PC-3 (cell line): ENCODE measurements around the gene PPFIBP2. TPM values are rescaled to one million over a fixed set of nuclear protein-coding genes. Genes with fewer than 3 reads are reported as not detected.

ENCODE experiments used
- ATAC-seq: fragments of 200-7000 bp; cut with Tn5 transposase; 2 replicates; pipeline ENCODE4 v1.9.1; 2020; ENCODE audit warnings: mild to moderate bottlenecking, moderate library complexity
- BruUV-seq: library from RNA; stranded (reverse); fragments of 400-500 nt; replicated peaks from 2 replicates; lab custom pipeline; 2021; lab: Mats Ljungman, UMichigan
- CTCF ChIA-PET: fragments of 300-600 bp; sonication (Branson Sonifier 250); formaldehyde crosslinking; loops from one replicate; lab custom pipeline; 2022; ENCODE audit warnings: antibody characterized with exemption; lab: Charles Lee
- POLR2A ChIA-PET: fragments of 300-600 bp; sonication (Branson Sonifier 250); formaldehyde crosslinking; loops from one replicate; lab custom pipeline; 2022; ENCODE audit warnings: antibody characterized with exemption; ENCODE audit not compliant: unreplicated experiment; lab: Charles Lee
- DNase-seq: peaks from one replicate; pipeline ENCODE4 v3.0.0-alpha.2; 2015
- H2AFZ ChIP-seq: fragments of 300-600 bp; sonication (generic); 2 replicates; pipeline ENCODE4 v1.6.0; 2016; ENCODE audit warnings: antibody characterized with exemption, low read length
- H3F3A ChIP-seq: fragments of 300-600 bp; sonication (generic); one replicate; pipeline ENCODE4 v1.6.0; 2017; ENCODE audit warnings: antibody characterized with exemption, low read length, control low read depth, mild to moderate bottlenecking; ENCODE audit not compliant: unreplicated experiment
- H3K27ac ChIP-seq: fragments of 300-600 bp; sonication (generic); 2 replicates; pipeline ENCODE4 v1.5.1; 2016; ENCODE audit warnings: mild to moderate bottlenecking, low read length
- H3K27me3 ChIP-seq: fragments of 300-600 bp; sonication (generic); 2 replicates; pipeline ENCODE4 v1.6.1; 2016; ENCODE audit warnings: low read length, mixed read lengths
- H3K36me3 ChIP-seq: fragments of 300-600 bp; sonication (generic); 2 replicates; pipeline ENCODE4 v1.6.1; 2016; ENCODE audit warnings: low read depth, mixed run types, low read length, mixed read lengths
- H3K4me1 ChIP-seq: fragments of 300-600 bp; sonication (generic); 2 replicates; pipeline ENCODE4 v1.5.1; 2016; ENCODE audit warnings: low read length; ENCODE audit not compliant: insufficient read depth
- H3K4me2 ChIP-seq: fragments of 300-600 bp; sonication (generic); 2 replicates; pipeline ENCODE4 v1.6.0; 2016; ENCODE audit warnings: low read length
- H3K4me3 ChIP-seq: fragments of 300-600 bp; sonication (generic); 2 replicates; pipeline ENCODE4 v1.5.1; 2016; ENCODE audit warnings: mild to moderate bottlenecking, low read length, mixed read lengths
- H3K79me2 ChIP-seq: fragments of 300-600 bp; sonication (generic); 2 replicates; pipeline ENCODE4 v1.6.1; 2017; ENCODE audit warnings: low read length, mixed read lengths
- H3K9ac ChIP-seq: fragments of 300-600 bp; sonication (generic); 2 replicates; pipeline ENCODE4 v1.6.0; 2016; ENCODE audit warnings: mild to moderate bottlenecking, low read length
- H3K9me2 ChIP-seq: fragments of 300-600 bp; sonication (generic); replicated peaks from 2 replicates; pipeline ENCODE4 v1.6.1; 2016; ENCODE audit warnings: mixed run types, low read length, mixed read lengths
- H3K9me3 ChIP-seq: fragments of 300-600 bp; sonication (generic); 2 replicates; pipeline ENCODE4 v1.6.1; 2016; ENCODE audit warnings: low read length, mixed read lengths
- H4K20me1 ChIP-seq: fragments of 300-600 bp; sonication (generic); 2 replicates; pipeline ENCODE4 v1.6.1; 2016; ENCODE audit warnings: low read length, mixed read lengths
- EZH2 ChIP-seq: fragments of 300-600 bp; sonication (generic); IDR thresholded peaks from one replicate; pipeline ENCODE4 v1.6.1; 2017; ENCODE audit warnings: antibody characterized with exemption, mild to moderate bottlenecking, low read length; ENCODE audit not compliant: unreplicated experiment
- EZH2phosphoT487 ChIP-seq: fragments of 300-600 bp; sonication (generic); IDR thresholded peaks from 2 replicates; pipeline ENCODE4 v1.6.1; 2018; ENCODE audit warnings: mild to moderate bottlenecking, antibody characterized with exemption, low read length, borderline replicate concordance
- intact Hi-C: fragments of 100-400 bp; cut with micrococcal nuclease; formaldehyde crosslinking; loops from 2 replicates; pipeline ENCODE4 v1.9.0; 2023
- total RNA-seq: library from RNA; depleted of rRNA; stranded (reverse); fragments of >200 nt; gene quantifications from 2 replicates; pipeline ENCODE4 v1.2.3, GENCODE V29; 2014
- TF ChIP-seq, protein P1 (sequence below): fragments of 300-600 bp; sonication (generic); conservative IDR thresholded peaks from 2 replicates; pipeline ENCODE4 v1.5.1; 2017; ENCODE audit warnings: antibody characterized with exemption, low read depth, mild to moderate bottlenecking, low read length

Gene PPFIBP2
- total RNA-seq, 1 experiment from 2014 or later: 3.2 TPM

DNA sequence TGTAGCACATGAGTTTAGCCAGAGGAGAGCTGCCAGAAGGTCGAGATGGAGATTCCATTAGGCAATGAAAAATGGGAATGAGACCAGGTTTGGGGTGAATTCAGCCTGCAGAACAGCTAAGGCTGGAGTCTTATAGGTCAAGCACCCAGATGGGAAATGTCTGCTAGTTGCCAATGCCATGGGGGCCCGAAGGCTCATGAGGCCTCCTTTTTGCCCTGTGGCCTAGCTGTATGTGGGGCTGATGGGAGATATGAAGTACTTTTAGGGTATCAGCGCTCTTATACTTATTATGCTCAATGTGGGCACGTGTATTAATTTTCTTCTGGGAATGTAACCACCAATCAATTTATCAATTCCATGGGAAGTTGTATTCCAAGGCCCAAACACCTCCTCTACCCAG, 8.7 kb downstream of the PPFIBP2 start:
- no peaks in the 10 kb centered on the region for H3K36me3 ChIP-seq
- H3K9me2 ChIP-seq: no peaks in the 10 kb centered on the region
- no peaks in the 10 kb centered on the region for H3F3A ChIP-seq
- H3K27ac ChIP-seq: no peak overlapping the region
- H3K79me2 ChIP-seq: no peaks in the 10 kb centered on the region
- H3K9me3 ChIP-seq: no peaks in the 10 kb centered on the region
- DNase-seq (no peak), ATAC-seq (no peak)
- H3K4me1 ChIP-seq: no peaks in the 10 kb centered on the region
- POLR2A ChIA-PET: no interaction called here
- CTCF ChIA-PET: no interaction called here
- TF ChIP-seq, protein P1, sequence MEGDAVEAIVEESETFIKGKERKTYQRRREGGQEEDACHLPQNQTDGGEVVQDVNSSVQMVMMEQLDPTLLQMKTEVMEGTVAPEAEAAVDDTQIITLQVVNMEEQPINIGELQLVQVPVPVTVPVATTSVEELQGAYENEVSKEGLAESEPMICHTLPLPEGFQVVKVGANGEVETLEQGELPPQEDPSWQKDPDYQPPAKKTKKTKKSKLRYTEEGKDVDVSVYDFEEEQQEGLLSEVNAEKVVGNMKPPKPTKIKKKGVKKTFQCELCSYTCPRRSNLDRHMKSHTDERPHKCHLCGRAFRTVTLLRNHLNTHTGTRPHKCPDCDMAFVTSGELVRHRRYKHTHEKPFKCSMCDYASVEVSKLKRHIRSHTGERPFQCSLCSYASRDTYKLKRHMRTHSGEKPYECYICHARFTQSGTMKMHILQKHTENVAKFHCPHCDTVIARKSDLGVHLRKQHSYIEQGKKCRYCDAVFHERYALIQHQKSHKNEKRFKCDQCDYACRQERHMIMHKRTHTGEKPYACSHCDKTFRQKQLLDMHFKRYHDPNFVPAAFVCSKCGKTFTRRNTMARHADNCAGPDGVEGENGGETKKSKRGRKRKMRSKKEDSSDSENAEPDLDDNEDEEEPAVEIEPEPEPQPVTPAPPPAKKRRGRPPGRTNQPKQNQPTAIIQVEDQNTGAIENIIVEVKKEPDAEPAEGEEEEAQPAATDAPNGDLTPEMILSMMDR: no peak
- TF ChIP-seq EZH2 (no peak), EZH2phosphoT487 (no peak)
- no TSS peak for BruUV-seq
- no peak overlapping the region for H3K4me3 ChIP-seq
- H3K4me2 ChIP-seq: no peak overlapping the region
- H2AFZ ChIP-seq: no peak overlapping the region
- H4K20me1 ChIP-seq: no peaks in the 10 kb centered on the region
- H3K27me3 ChIP-seq: peaks cover 25% of the 10 kb centered on the region
- H3K9ac ChIP-seq: no peak overlapping the region
- intact Hi-C loops: no loop called here

DNA sequence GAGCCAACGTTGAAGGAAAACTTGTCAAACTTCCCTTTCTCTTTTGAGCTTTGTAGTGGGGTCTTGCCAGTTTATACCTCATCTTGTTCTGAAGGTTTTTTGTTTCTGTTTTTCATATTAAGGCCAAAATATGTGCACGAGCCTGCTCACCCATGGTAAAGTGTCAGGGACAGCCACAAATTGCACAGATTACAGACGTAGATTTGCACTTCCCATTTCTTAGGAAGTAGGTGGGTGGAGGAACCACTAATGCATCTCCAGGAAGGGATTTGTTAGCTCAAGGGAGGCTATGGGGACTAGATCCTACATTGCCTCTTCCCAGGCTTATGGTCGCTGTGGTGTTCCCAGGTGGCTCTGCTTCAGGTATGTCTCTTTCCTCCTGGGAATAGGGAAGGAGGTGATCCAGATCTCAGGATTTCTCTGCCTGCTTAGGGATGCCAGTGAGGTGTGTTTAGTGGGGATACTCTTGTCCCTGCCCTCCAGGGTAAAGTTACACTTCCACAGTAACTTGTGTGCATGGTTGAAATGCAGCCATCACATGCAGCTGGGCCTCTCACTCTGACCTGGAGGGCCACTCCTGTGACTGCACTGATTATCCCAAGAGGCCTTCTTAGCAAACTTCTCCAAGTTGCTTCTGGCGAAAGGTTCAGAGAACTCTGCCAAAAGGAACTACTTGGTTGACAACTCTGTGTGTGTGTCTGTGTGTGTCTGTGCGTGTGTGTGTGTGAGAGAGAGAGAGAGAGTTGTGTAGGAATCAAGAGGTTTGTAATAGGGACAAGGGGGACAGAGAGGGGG, 9.8 kb downstream of the PPFIBP2 start:
- Histone ChIP-seq H4K20me1 (no peaks in the 10 kb centered on the region), H3K9ac (no peak overlapping the region), H2AFZ (no peak overlapping the region), H3K27ac (no peak overlapping the region), H3K27me3 (peaks cover 25% of the 10 kb centered on the region), H3K36me3 (no peaks in the 10 kb centered on the region), H3K79me2 (no peaks in the 10 kb centered on the region), H3F3A (no peaks in the 10 kb centered on the region), H3K4me3 (no peak overlapping the region), H3K9me3 (no peaks in the 10 kb centered on the region), H3K4me1 (no peaks in the 10 kb centered on the region), H3K9me2 (no peaks in the 10 kb centered on the region), H3K4me2 (no peak overlapping the region)
- TF ChIP-seq EZH2phosphoT487: no peak
- no peak for TF ChIP-seq EZH2
- TF ChIP-seq, protein P1: no peak
- DNase-seq: no peak
- intact Hi-C loops: no loop called here
- ATAC-seq: no peak
- ChIA-PET POLR2A (no interaction called here), CTCF (no interaction called here)
- no TSS peak for BruUV-seq
